ENCODE data around the gene CRISPLD2.

CRISPLD2 gene

GRCh38 chr16:84819644-84820304, at the start of gene CRISPLD2:
TSS of gene CRISPLD2 (plus strand) at chr16:84819985. CDS start at chr16:84838496, 18,511 bp downstream.
- peak; percentile 93 for DNase-seq

GRCh38 chr16:84773312-84773711, 46.5 kb upstream of the CRISPLD2 start:
- DNase-seq, result no peak

- DNase-seq, result no peak
Observed at GRCh38 chr16:84774810-84775209, 45.0 kb upstream of the CRISPLD2 start.

GRCh38 chr16:84775262-84775810, 44.4 kb upstream of the CRISPLD2 start:
- DNase-seq, result no peak

- no peak for DNase-seq
Observed at GRCh38 chr16:84777435-84777834, 42.4 kb upstream of the CRISPLD2 start.

GRCh38 chr16:84778720-84779119, 41.1 kb upstream of the CRISPLD2 start:
- DNase-seq, result no peak

GRCh38 chr16:84780063-84780462, 39.7 kb upstream of the CRISPLD2 start:
- no peak for DNase-seq

GRCh38 chr16:84780544-84781376, 39.0 kb upstream of the CRISPLD2 start:
- DNase-seq, result no peak

GRCh38 chr16:84782846-84783245, 36.9 kb upstream of the CRISPLD2 start:
- DNase-seq, result no peak

- no peak for DNase-seq
Observed at GRCh38 chr16:84785843-84786581, 33.8 kb upstream of the CRISPLD2 start.

GRCh38 chr16:84786605-84787262, 33.1 kb upstream of the CRISPLD2 start:
- DNase-seq, result no peak

- no peak for DNase-seq
Observed at GRCh38 chr16:84787263-84787622, 32.5 kb upstream of the CRISPLD2 start.

GRCh38 chr16:84788920-84789391, 30.8 kb upstream of the CRISPLD2 start:
- no peak for DNase-seq

GRCh38 chr16:84789431-84789830, 30.4 kb upstream of the CRISPLD2 start:
- DNase-seq, result no peak

- DNase-seq, result no peak
Observed at GRCh38 chr16:84790301-84790700, 29.5 kb upstream of the CRISPLD2 start.

GRCh38 chr16:84791088-84791487, 28.7 kb upstream of the CRISPLD2 start:
- no peak for DNase-seq

GRCh38 chr16:84791501-84791900, 28.3 kb upstream of the CRISPLD2 start:
- no peak for DNase-seq

GRCh38 chr16:84794186-84794585, 25.6 kb upstream of the CRISPLD2 start:
- no peak for DNase-seq

GRCh38 chr16:84794626-84795025, 25.2 kb upstream of the CRISPLD2 start:
- no peak for DNase-seq

GRCh38 chr16:84795329-84796053, 24.3 kb upstream of the CRISPLD2 start:
- DNase-seq, result no peak

- no peak for DNase-seq
Observed at GRCh38 chr16:84800158-84800978, 19.4 kb upstream of the CRISPLD2 start.

Data from stimulated activated CD4-positive, alpha-beta T cell treated with anti-CD3 and anti-CD28 coated beads, Interleukin-4, amount 100 ng/mL, for 1 hour (primary cell).